GM20000 (cell line): Measurements from ENCODE around the gene TBRG4.

Source experiments
- DNase-seq: peaks from one replicate; pipeline ENCODE4 v3.0.0; 2012; ENCODE audit warnings: low spot score
- CTCF ChIP-seq: IDR thresholded peaks from 2 replicates; pipeline ENCODE4 v1.5.1; 2012; ENCODE audit warnings: mild to moderate bottlenecking, control low read depth; ENCODE audit errors: extremely low read depth, missing control alignments

TBRG4 gene

DNA sequence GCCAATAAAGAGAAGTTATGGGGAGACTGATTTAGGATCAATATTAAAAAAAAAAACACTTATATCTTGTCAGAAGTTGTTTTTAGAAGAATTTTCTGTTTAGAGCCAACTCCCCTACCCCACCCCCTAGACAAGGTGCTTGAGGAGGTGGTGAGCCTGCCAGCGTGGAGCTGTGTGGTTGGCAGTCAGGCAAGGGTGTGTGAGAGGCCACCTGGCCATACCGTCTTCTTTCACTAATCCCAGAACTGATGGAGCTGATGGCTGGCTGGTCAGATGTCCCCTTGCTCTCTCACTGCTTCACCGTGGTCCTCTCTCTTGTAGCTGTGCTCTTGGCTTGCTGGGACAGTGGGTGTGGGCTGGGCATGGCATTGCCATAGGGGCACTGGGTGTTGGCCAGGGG, 57.1 kb downstream of the TBRG4 start:
- DNase-seq = no peak
- no peak for TF ChIP-seq CTCF

- DNase-seq = no peak
- TF ChIP-seq CTCF = no peak
Measured at GRCh38 chr7:45053941-45054340, 57.6 kb downstream of the TBRG4 start.

- no peak for DNase-seq
- TF ChIP-seq CTCF = no peak
Measured at GRCh38 chr7:45053401-45053800, 58.1 kb downstream of the TBRG4 start.

- no peak for DNase-seq
- TF ChIP-seq CTCF = no peak
Measured at GRCh38 chr7:45052011-45052410, 59.5 kb downstream of the TBRG4 start.

GRCh38 chr7:45050198-45050597, 61.3 kb downstream of the TBRG4 start:
- no peak for TF ChIP-seq CTCF
- no peak for DNase-seq
